Measurements from ENCODE around the gene SNRNP48. TPM values are rescaled to one million over a fixed set of nuclear protein-coding genes. Genes with fewer than 3 reads are reported as not detected.

SNRNP48 gene
- total and polyA plus RNA-seq, 2 donors (not counting 3 experiments of a cell fraction or from before 2014, with no cell fraction given), result 4.2 to 13.2 TPM

DNA sequence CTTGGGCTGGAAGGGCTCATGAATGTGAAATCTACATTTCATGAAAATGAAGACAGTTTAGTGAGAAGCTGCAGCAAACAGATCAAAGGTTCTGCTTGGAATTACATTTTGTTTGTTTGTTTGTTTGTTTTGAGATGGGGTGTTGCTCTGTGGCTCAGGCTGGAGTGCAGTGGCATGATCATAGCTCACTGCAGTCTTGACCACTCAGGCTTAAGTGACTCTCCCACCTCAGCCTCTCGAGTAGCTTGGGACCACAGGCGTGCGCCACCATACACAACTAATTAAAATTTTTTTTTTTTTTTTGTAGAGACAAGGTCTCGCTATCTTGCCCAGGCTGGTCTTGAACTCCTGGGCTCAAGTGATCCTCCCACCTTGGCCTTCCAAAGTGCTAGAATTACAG, 42.7 kb upstream of the SNRNP48 start:
- Histone ChIP-seq H3K27ac (ENCODE audit: insufficient read depth, low read depth, low read length) (no peak overlapping the region), H3K4me2 (ENCODE audit: insufficient read depth, low read length) (no peak overlapping the region), H4K20me1 (replicated peaks; ENCODE audit: control insufficient read depth, extremely low read depth, insufficient read depth, low read length) (no peaks in the 10 kb centered on the region), H3K9me3 (replicated peaks; ENCODE audit: control insufficient read depth, insufficient read depth, low read length) (no peaks in the 10 kb centered on the region), H3K9ac (replicated peaks; ENCODE audit: extremely low read depth, insufficient read depth, low read length) (no peak overlapping the region), H3K4me1 (ENCODE audit: control insufficient read depth, extremely low read depth, insufficient read depth, low read length) (peaks cover 1% of the 10 kb centered on the region), H3K79me2 (ENCODE audit: control insufficient read depth, insufficient read depth, low read length) (no peaks in the 10 kb centered on the region), H3K27me3 (ENCODE audit: control insufficient read depth in 2 of 2, insufficient read depth in 2 of 2, low read length in 2 of 2) (peaks cover 25 to 46% of the 10 kb centered on the region in 2 experiments), H3K36me3 (ENCODE audit: control insufficient read depth in 2 of 2, extremely low read depth in 1 of 2, insufficient read depth in 2 of 2, low read length in 2 of 2) (no peaks in the 10 kb centered on the region), H2AFZ (ENCODE audit: low read depth, low read length) (no peak overlapping the region), H3K4me3 (replicated peaks in 1 of 3; ENCODE audit: insufficient read depth in 1 of 3, low read depth in 1 of 3, low read length in 3 of 3) (no peak overlapping the region), H3K9me1 (replicated peaks; ENCODE audit: control insufficient read depth, extremely low read depth, insufficient read depth, low read length) (no peaks in the 10 kb centered on the region)
- ChIA-PET POLR2A (no interaction called here), CTCF (no interaction called here)
- intact Hi-C loops (cut with micrococcal nuclease) (no loop called here), dilution Hi-C loops (cut with MboI; ENCODE audit: extremely low pct_ligation_motif_present, low sequenced_read_pairs) (no loop called here)
- BruUV-seq (replicated peaks), result no TSS peak
- DNase-seq (ENCODE audit: low read depth, low spot score) (no peak), FAIRE-seq (no peak)
- TF ChIP-seq MYC (IDR thresholded peaks at IDR 0.05; ENCODE audit: low read depth, low read length), result no peak
- TF ChIP-seq, protein P1, sequence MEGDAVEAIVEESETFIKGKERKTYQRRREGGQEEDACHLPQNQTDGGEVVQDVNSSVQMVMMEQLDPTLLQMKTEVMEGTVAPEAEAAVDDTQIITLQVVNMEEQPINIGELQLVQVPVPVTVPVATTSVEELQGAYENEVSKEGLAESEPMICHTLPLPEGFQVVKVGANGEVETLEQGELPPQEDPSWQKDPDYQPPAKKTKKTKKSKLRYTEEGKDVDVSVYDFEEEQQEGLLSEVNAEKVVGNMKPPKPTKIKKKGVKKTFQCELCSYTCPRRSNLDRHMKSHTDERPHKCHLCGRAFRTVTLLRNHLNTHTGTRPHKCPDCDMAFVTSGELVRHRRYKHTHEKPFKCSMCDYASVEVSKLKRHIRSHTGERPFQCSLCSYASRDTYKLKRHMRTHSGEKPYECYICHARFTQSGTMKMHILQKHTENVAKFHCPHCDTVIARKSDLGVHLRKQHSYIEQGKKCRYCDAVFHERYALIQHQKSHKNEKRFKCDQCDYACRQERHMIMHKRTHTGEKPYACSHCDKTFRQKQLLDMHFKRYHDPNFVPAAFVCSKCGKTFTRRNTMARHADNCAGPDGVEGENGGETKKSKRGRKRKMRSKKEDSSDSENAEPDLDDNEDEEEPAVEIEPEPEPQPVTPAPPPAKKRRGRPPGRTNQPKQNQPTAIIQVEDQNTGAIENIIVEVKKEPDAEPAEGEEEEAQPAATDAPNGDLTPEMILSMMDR (IDR thresholded peaks at IDR 0.05; ENCODE audit: extremely low read depth in 1 of 2, insufficient read depth in 1 of 2, low read depth in 1 of 2, low read length in 2 of 2), result no peak
- no peak for TF ChIP-seq EZH2 (IDR thresholded peaks at IDR 0.05; ENCODE audit: borderline replicate concordance, low read depth, low read length, severe bottlenecking)
- no peak for TF ChIP-seq JUN (IDR thresholded peaks at IDR 0.05; ENCODE audit: borderline replicate concordance, insufficient read depth, insufficient read length, low read depth)
- no peak for TF ChIP-seq POLR2A (IDR thresholded peaks at IDR 0.05; ENCODE audit: low read depth, low read length)
- no peak for TF ChIP-seq POLR2AphosphoS5 (IDR thresholded peaks at IDR 0.05; ENCODE audit: insufficient read depth, low read depth, low read length)
- TF ChIP-seq, protein P2, sequence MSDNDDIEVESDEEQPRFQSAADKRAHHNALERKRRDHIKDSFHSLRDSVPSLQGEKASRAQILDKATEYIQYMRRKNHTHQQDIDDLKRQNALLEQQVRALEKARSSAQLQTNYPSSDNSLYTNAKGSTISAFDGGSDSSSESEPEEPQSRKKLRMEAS (IDR thresholded peaks at IDR 0.05; ENCODE audit: insufficient read depth, insufficient read length), result no peak
- TF ChIP-seq FOS (IDR thresholded peaks at IDR 0.05; ENCODE audit: borderline replicate concordance, insufficient read depth, low read length), result no peak
- no peak for TF ChIP-seq GATA2 (IDR thresholded peaks at IDR 0.05; ENCODE audit: insufficient read depth, insufficient read length, low read depth, low read length)

Measured in endothelial cell of umbilical vein (primary cell).